GM19023 (cell line): ENCODE data around the gene CSF2RB.

Experiments
- ATAC-seq: cut with Tn5 transposase; IDR thresholded peaks from one replicate; pipeline ENCODE4 v1.9.1; 2021; ENCODE audit warnings: mild to moderate bottlenecking, moderate library complexity; ENCODE audit not compliant: unreplicated experiment

The CSF2RB gene

GRCh38 chr22:36887162-36887561 is 26.3 kb upstream of the CSF2RB start:
- ATAC-seq, result no peak

- ATAC-seq, result no peak
These were observed 21.8 kb upstream of the CSF2RB start for GRCh38 chr22:36891646-36892045.

- ATAC-seq, result no peak
These were observed 21.1 kb upstream of the CSF2RB start for GRCh38 chr22:36892292-36892691.

GRCh38 chr22:36893262-36893661 is 20.2 kb upstream of the CSF2RB start:
- no peak for ATAC-seq

GRCh38 chr22:36894266-36894665 is 19.2 kb upstream of the CSF2RB start:
- ATAC-seq, result no peak

GRCh38 chr22:36897611-36898010 is 15.8 kb upstream of the CSF2RB start:
- no peak for ATAC-seq

GRCh38 chr22:36898690-36899089 is 14.7 kb upstream of the CSF2RB start:
- ATAC-seq, result no peak

- no peak for ATAC-seq
These were observed 13.9 kb upstream of the CSF2RB start for GRCh38 chr22:36899498-36899897.

GRCh38 chr22:36900225-36900624 is 13.2 kb upstream of the CSF2RB start:
- ATAC-seq, result no peak

- ATAC-seq, result no peak
These were observed 12.5 kb upstream of the CSF2RB start for GRCh38 chr22:36900880-36901279.

- peak; percentile 63 for ATAC-seq
These were observed 11.9 kb upstream of the CSF2RB start for GRCh38 chr22:36901411-36902142.

- no peak for ATAC-seq
These were observed 11.1 kb upstream of the CSF2RB start for GRCh38 chr22:36902143-36902926.

GRCh38 chr22:36904260-36904880 is 9.1 kb upstream of the CSF2RB start:
- no peak for ATAC-seq

- ATAC-seq, result no peak
These were observed 5.9 kb upstream of the CSF2RB start for GRCh38 chr22:36907253-36908195.

- no peak for ATAC-seq
These were observed 3.0 kb upstream of the CSF2RB start for GRCh38 chr22:36910461-36910860.

- no peak for ATAC-seq
These were observed 1.4 kb upstream of the CSF2RB start for GRCh38 chr22:36911887-36912661.

GRCh38 chr22:36912694-36913426 is 568 bp upstream of the CSF2RB start:
- no peak for ATAC-seq

- no peak for ATAC-seq
These were observed 943 bp downstream of the CSF2RB start for GRCh38 chr22:36914390-36914752.

GRCh38 chr22:36916034-36916433 is 2.6 kb downstream of the CSF2RB start:
- ATAC-seq, result no peak
